ENCODE data around the gene NPC2.

GRCh38 chr14:74437496-74438053 is 55.5 kb downstream of the NPC2 start:
- TF ChIP-seq FOXM1 (IDR thresholded peaks at IDR 0.05; ENCODE audit: borderline replicate concordance) (no peak), ELF4 (IDR thresholded peaks at IDR 0.05) (no peak), BHLHE40 (IDR thresholded peaks at IDR 0.05; ENCODE audit: borderline replicate concordance) (no peak), HDGF (IDR thresholded peaks at IDR 0.05; ENCODE audit: borderline replicate concordance) (no peak), ZNF384 (IDR thresholded peaks at IDR 0.05) (no peak), SUZ12 (IDR thresholded peaks at IDR 0.05) (no peak), PKNOX1 (IDR thresholded peaks at IDR 0.05) (no peak), FOXK2 (IDR thresholded peaks at IDR 0.05) (no peak), ARNT (IDR thresholded peaks at IDR 0.05) (no peak), FOXA1 (IDR thresholded peaks at IDR 0.05) (no peak), NFRKB (IDR thresholded peaks at IDR 0.05) (no peak)

Measured in HEK293T (cell line).